Measurements from ENCODE around the gene SFXN1.
"Not testable (repeated sequence)": the region's sequence is repeated elsewhere in the genome, so short reads cannot be mapped to it uniquely, and the experiment has no call there.

The SFXN1 gene

GRCh38 chr5:175501759-175502158, 23.4 kb downstream of the SFXN1 start:
- Mint-ChIP-seq H3K36me3 (ENCODE audit: low read depth) (peaks cover 82% of the 10 kb centered on the region), H3K27ac (peak overlapping the region; percentile 52), H3K4me3 (no peak overlapping the region), H3K27me3 (no peaks in the 10 kb centered on the region), H3K4me1 (ENCODE audit: low read depth) (peaks cover 57% of the 10 kb centered on the region), H3K9me3 (no peaks in the 10 kb centered on the region)

GRCh38 chr5:175507671-175508070, 29.3 kb downstream of the SFXN1 start:
- Mint-ChIP-seq H3K4me1 (ENCODE audit: low read depth) (peaks cover 54% of the 10 kb centered on the region), H3K4me3 (peak overlapping the region; percentile 53), H3K27ac (peak overlapping the region; percentile 93)

GRCh38 chr5:175508896-175509295, 30.5 kb downstream of the SFXN1 start:
- no peak overlapping the region for H3K4me3 Mint-ChIP-seq
- no peaks in the 10 kb centered on the region for H3K9me3 Mint-ChIP-seq
- H3K4me1 Mint-ChIP-seq (ENCODE audit: low read depth), result peaks cover 56% of the 10 kb centered on the region
- H3K27ac Mint-ChIP-seq, result no peak overlapping the region
- no peaks in the 10 kb centered on the region for H3K27me3 Mint-ChIP-seq
- H3K36me3 Mint-ChIP-seq (ENCODE audit: low read depth), result peaks cover 84% of the 10 kb centered on the region

More at GRCh38 chr5:175507671-175508070, 29.3 kb downstream of the SFXN1 start:
- peaks cover 84% of the 10 kb centered on the region for H3K36me3 Mint-ChIP-seq (ENCODE audit: low read depth)
- not testable (repeated sequence) for H3K9me3 Mint-ChIP-seq, H3K27me3 Mint-ChIP-seq

- no peaks in the 10 kb centered on the region for H3K27me3 Mint-ChIP-seq
- H3K9me3 Mint-ChIP-seq, result peaks cover 2% of the 10 kb centered on the region
- H3K4me3 Mint-ChIP-seq, result no peak overlapping the region
- peak overlapping the region; percentile 80 for H3K27ac Mint-ChIP-seq
- H3K4me1 Mint-ChIP-seq (ENCODE audit: low read depth), result peaks cover 70% of the 10 kb centered on the region
- H3K36me3 Mint-ChIP-seq (ENCODE audit: low read depth), result peaks cover 99% of the 10 kb centered on the region
Observed at GRCh38 chr5:175513297-175513696, 34.9 kb downstream of the SFXN1 start.

- peaks cover 99% of the 10 kb centered on the region for H3K36me3 Mint-ChIP-seq (ENCODE audit: low read depth)
- H3K27me3 Mint-ChIP-seq, result no peaks in the 10 kb centered on the region
- no peak overlapping the region for H3K4me3 Mint-ChIP-seq
- H3K27ac Mint-ChIP-seq, result peak overlapping the region; percentile 80
- H3K4me1 Mint-ChIP-seq (ENCODE audit: low read depth), result peaks cover 71% of the 10 kb centered on the region
- H3K9me3 Mint-ChIP-seq, result peaks cover 7% of the 10 kb centered on the region
Observed at GRCh38 chr5:175513726-175514125, 35.4 kb downstream of the SFXN1 start.

GRCh38 chr5:175516933-175517823, 38.8 kb downstream of the SFXN1 start:
- peak overlapping the region; percentile 79 for H3K4me3 Mint-ChIP-seq
- peaks cover 98% of the 10 kb centered on the region for H3K36me3 Mint-ChIP-seq (ENCODE audit: low read depth)
- peak overlapping the region; percentile 100 for H3K27ac Mint-ChIP-seq
- H3K9me3 Mint-ChIP-seq, result peaks cover 11% of the 10 kb centered on the region
- peaks cover 89% of the 10 kb centered on the region for H3K4me1 Mint-ChIP-seq (ENCODE audit: low read depth)
- H3K27me3 Mint-ChIP-seq, result no peaks in the 10 kb centered on the region

- no peaks in the 10 kb centered on the region for H3K27me3 Mint-ChIP-seq
- H3K27ac Mint-ChIP-seq, result peak overlapping the region; percentile 100
- peaks cover 98% of the 10 kb centered on the region for H3K36me3 Mint-ChIP-seq (ENCODE audit: low read depth)
- peak overlapping the region; percentile 79 for H3K4me3 Mint-ChIP-seq
- H3K4me1 Mint-ChIP-seq (ENCODE audit: low read depth), result peaks cover 93% of the 10 kb centered on the region
- peaks cover 11% of the 10 kb centered on the region for H3K9me3 Mint-ChIP-seq
Observed at GRCh38 chr5:175517824-175518450, 39.6 kb downstream of the SFXN1 start.

- H3K4me3 Mint-ChIP-seq, result peak overlapping the region; percentile 79
- peak overlapping the region; percentile 100 for H3K27ac Mint-ChIP-seq
- peaks cover 87% of the 10 kb centered on the region for H3K4me1 Mint-ChIP-seq (ENCODE audit: low read depth)
- peaks cover 97% of the 10 kb centered on the region for H3K36me3 Mint-ChIP-seq (ENCODE audit: low read depth)
- no peaks in the 10 kb centered on the region for H3K27me3 Mint-ChIP-seq
- peaks cover 11% of the 10 kb centered on the region for H3K9me3 Mint-ChIP-seq
Observed at GRCh38 chr5:175519006-175519405, 40.6 kb downstream of the SFXN1 start.

- Mint-ChIP-seq H3K27ac (peak overlapping the region; percentile 100), H3K4me3 (peak overlapping the region; percentile 93), H3K4me1 (ENCODE audit: low read depth) (peaks cover 88% of the 10 kb centered on the region), H3K27me3 (no peaks in the 10 kb centered on the region), H3K9me3 (peaks cover 11% of the 10 kb centered on the region), H3K36me3 (ENCODE audit: low read depth) (peaks cover 97% of the 10 kb centered on the region)
Observed at GRCh38 chr5:175520321-175520720, 42.0 kb downstream of the SFXN1 start.

GRCh38 chr5:175520873-175521272, 42.5 kb downstream of the SFXN1 start:
- Mint-ChIP-seq H3K4me1 (ENCODE audit: low read depth) (peaks cover 85% of the 10 kb centered on the region), H3K27ac (peak overlapping the region; percentile 100), H3K36me3 (ENCODE audit: low read depth) (peaks cover 93% of the 10 kb centered on the region), H3K27me3 (no peaks in the 10 kb centered on the region), H3K9me3 (peaks cover 11% of the 10 kb centered on the region), H3K4me3 (peak overlapping the region; percentile 93)

- Mint-ChIP-seq H3K4me3 (peak overlapping the region; percentile 93), H3K27ac (peak overlapping the region; percentile 100), H3K36me3 (ENCODE audit: low read depth) (peaks cover 92% of the 10 kb centered on the region), H3K27me3 (no peaks in the 10 kb centered on the region), H3K9me3 (peaks cover 11% of the 10 kb centered on the region), H3K4me1 (ENCODE audit: low read depth) (peaks cover 85% of the 10 kb centered on the region)
Observed at GRCh38 chr5:175521313-175521833, 43.0 kb downstream of the SFXN1 start.

GRCh38 chr5:175523292-175523691, 44.9 kb downstream of the SFXN1 start:
- H3K36me3 Mint-ChIP-seq (ENCODE audit: low read depth), result peaks cover 88% of the 10 kb centered on the region
- H3K27me3 Mint-ChIP-seq, result no peaks in the 10 kb centered on the region
- H3K4me1 Mint-ChIP-seq (ENCODE audit: low read depth), result peaks cover 82% of the 10 kb centered on the region
- H3K9me3 Mint-ChIP-seq, result peaks cover 9% of the 10 kb centered on the region
- H3K4me3 Mint-ChIP-seq, result peak overlapping the region; percentile 93
- H3K27ac Mint-ChIP-seq, result peak overlapping the region; percentile 100

- Mint-ChIP-seq H3K4me1 (ENCODE audit: low read depth) (peaks cover 82% of the 10 kb centered on the region), H3K27me3 (no peaks in the 10 kb centered on the region), H3K27ac (peak overlapping the region; percentile 92), H3K9me3 (peaks cover 1% of the 10 kb centered on the region), H3K4me3 (peak overlapping the region; percentile 93), H3K36me3 (ENCODE audit: low read depth) (peaks cover 85% of the 10 kb centered on the region)
Observed at GRCh38 chr5:175524211-175524610, 45.9 kb downstream of the SFXN1 start.

GRCh38 chr5:175526691-175527090, 48.3 kb downstream of the SFXN1 start:
- Mint-ChIP-seq H3K36me3 (ENCODE audit: low read depth) (peaks cover 83% of the 10 kb centered on the region), H3K27ac (peak overlapping the region; percentile 96), H3K4me1 (ENCODE audit: low read depth) (peaks cover 81% of the 10 kb centered on the region), H3K9me3 (no peaks in the 10 kb centered on the region), H3K27me3 (no peaks in the 10 kb centered on the region), H3K4me3 (peak overlapping the region; percentile 82)

GRCh38 chr5:175531361-175531760, 53.0 kb downstream of the SFXN1 start:
- Mint-ChIP-seq H3K36me3 (ENCODE audit: low read depth) (peaks cover 51% of the 10 kb centered on the region), H3K4me1 (ENCODE audit: low read depth) (peaks cover 85% of the 10 kb centered on the region), H3K4me3 (no peak overlapping the region), H3K9me3 (no peaks in the 10 kb centered on the region), H3K27ac (peak overlapping the region; percentile 73), H3K27me3 (no peaks in the 10 kb centered on the region)

Data from stimulated activated naive CD8-positive, alpha-beta T cell treated with anti-CD3 and anti-CD28 coated beads, Interleukin-15, Interleukin-2, amounts not matched to agents 100 ng/mL and 50 ng/mL, for 24 hours (primary cell).